ENCODE data around the gene INHBC. TPM values are rescaled to one million over a fixed set of nuclear protein-coding genes. Genes with fewer than 3 reads are reported as not detected.
A peak's percentile ranks its signal among the peaks of the same experiment; 100 is the strongest.

Gene INHBC
- total RNA-seq, 1 donor from 2014 or later: not detected

DNA sequence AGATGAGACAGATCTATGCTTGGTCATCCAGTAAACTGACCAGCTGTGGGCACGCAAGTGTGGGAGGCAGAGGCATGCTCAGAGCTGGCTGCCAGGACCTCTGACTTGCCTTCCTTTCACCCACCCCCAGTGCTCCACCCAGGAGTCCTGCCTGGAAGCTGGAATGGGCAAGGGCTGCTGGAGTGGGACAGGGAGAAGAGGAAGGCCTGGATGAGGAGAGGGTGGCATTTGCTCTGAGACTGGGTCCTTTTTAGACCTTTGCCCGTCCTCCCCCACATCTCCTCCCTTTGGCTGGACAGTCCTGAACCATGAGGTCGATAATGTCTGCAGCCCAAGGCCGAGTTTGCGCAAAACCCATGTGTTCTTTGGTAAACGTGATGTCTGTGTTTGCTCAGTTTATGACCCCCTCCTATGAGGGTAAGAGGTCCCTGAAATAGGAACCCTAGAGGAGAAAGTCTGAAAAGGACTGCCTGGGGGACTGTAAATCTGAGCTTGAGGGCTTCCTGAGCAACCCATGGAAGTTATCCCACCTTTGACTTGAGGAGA is 16.7 kb downstream of the INHBC start:
- intact Hi-C loops (cut with micrococcal nuclease): loop anchor here (5.0 kb wide), 1 partner anchor 144 kb away; no protein-coding TSS in a partner anchor
- DNase-seq: no peak
- ATAC-seq: no peak

DNA sequence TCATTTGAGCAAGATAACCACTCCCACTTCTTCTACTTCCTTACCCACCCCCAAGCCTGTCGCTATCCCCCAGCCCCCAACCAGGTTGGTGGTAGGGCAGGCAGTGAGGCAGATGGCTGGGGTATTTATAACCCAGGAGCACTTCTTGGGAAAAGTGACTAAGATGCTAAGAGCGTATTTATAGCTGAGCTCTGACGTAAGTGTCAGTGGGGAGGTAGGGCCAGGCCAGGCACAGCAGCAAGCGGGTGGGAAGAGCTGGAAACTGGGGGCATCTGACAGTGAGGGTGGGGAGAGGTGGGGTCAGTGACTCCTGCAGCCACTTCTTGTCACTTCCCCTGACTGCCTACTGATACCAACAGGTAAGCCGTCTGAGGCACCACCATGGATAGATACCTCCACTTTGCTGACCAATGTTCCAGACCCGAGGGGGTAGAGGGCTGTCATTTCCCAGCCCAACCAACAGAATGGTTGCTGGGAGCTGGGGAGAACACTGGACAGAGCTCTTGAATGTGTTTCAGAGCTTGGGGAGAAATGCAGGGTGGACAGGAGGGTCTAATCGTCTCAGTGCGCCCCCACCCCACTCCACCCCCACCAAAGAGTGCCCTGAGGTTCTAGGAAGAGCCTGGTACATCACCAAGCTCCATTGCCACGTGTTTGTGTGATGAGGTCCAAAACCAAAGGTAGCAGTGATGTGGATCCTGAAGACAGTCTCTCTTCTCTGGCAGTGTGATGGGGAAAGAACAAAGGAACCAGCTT is 17.8 kb downstream of the INHBC start:
- DNase-seq: peak; percentile 60
- ATAC-seq: peak; percentile 92
- intact Hi-C loops (cut with micrococcal nuclease): loop anchor here (5.0 kb wide), 1 partner anchor 145 kb away; no protein-coding TSS in a partner anchor

- peak; percentile 88 for DNase-seq
- intact Hi-C loops (cut with micrococcal nuclease): loop anchor here (5.0 kb wide), 1 partner anchor 146 kb away; no protein-coding TSS in a partner anchor
- peak; percentile 87 for ATAC-seq
Measured at GRCh38 chr12:57452937-57453509, 18.4 kb downstream of the INHBC start.

GRCh38 chr12:57454213-57454565 is 19.6 kb downstream of the INHBC start:
- intact Hi-C loops (cut with micrococcal nuclease): loop anchor here (5.0 kb wide), 1 partner anchor 147 kb away; no protein-coding TSS in a partner anchor
- ATAC-seq (no peak), DNase-seq (no peak)

DNA sequence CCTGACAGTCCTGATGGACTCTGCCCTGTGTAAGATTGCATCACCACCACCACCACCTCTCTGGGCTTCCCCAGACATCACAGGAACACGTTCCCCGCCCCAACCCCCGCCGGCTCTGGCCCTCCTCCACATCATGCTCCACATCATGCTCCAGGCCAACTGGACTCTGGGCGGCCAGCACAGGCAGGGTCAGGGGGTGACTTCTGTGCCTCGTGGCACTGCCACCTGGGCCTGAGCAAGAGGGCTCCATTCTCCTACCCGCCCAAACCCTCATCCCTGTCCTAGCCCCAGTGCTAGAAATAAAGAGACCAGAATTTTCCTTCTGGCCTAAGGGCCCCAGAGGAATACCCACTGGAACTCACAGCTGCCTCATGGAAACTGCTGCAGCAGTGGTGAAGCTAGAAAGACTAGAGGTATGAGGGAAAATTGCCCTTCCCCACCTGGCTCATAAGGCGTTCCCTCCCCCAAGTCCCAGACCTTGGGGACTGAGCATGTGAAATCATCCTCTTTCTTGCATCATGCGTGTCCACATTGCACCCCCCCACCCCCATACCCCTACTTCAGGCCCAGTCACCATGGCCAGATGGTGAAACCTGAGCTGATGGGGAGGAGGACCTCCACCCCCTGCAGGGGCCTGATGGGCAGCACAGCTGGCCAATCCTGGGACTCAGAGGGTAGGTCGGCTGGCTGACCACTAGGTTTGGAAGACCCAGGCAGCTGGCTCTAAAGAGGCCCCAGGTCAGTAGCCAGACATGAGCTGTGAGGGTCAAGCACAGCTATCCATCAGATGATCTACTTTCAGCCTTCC is 20.2 kb downstream of the INHBC start, which contains the start of gene INHBE:
TSS of gene INHBE (plus strand) at position 742 of the 808 bp plus-strand sequence. CDS start 230 bp downstream, outside the sequence.
- ATAC-seq (no peak), DNase-seq (no peak)
- intact Hi-C loops (cut with micrococcal nuclease): loop anchor here (5.0 kb wide), 1 partner anchor 147 kb away; no protein-coding TSS in a partner anchor

GRCh38 chr12:57455374-57456144 is 21.0 kb downstream of the INHBC start:
- intact Hi-C loops (cut with micrococcal nuclease): no loop called here
- no peak for DNase-seq
- no peak for ATAC-seq

- DNase-seq (no peak), ATAC-seq (no peak)
- intact Hi-C loops (cut with micrococcal nuclease): no loop called here
Measured at GRCh38 chr12:57456145-57456700, 21.6 kb downstream of the INHBC start.

GRCh38 chr12:57456737-57457490 is 22.3 kb downstream of the INHBC start:
- intact Hi-C loops (cut with micrococcal nuclease): no loop called here
- no peak for ATAC-seq
- DNase-seq: no peak

DNA sequence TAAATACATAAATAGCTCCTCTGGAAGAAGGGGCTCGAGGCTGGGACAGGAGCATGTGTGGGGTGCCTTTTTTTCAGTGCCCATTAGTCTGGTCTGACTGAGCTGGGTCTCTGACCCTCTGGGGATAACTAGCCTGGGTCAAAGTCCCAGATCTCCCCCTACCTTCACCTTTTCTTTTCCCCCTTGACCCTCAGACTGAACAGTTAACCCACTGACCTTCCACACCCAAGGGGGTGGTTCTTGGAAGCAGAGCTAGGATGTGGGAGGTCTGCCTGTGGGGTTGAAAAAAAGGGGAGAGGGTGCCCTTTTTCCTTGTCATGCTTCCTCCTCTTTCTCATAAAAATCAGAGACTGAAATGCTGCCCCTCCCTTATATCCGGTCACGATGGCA is 24.1 kb downstream of the INHBC start:
- DNase-seq (no peak), ATAC-seq (no peak)
- intact Hi-C loops (cut with micrococcal nuclease): no loop called here

- ATAC-seq (peak; percentile 76), DNase-seq (peak; percentile 95)
- intact Hi-C loops (cut with micrococcal nuclease): no loop called here
Measured at GRCh38 chr12:57459055-57459749, 24.6 kb downstream of the INHBC start.

DNA sequence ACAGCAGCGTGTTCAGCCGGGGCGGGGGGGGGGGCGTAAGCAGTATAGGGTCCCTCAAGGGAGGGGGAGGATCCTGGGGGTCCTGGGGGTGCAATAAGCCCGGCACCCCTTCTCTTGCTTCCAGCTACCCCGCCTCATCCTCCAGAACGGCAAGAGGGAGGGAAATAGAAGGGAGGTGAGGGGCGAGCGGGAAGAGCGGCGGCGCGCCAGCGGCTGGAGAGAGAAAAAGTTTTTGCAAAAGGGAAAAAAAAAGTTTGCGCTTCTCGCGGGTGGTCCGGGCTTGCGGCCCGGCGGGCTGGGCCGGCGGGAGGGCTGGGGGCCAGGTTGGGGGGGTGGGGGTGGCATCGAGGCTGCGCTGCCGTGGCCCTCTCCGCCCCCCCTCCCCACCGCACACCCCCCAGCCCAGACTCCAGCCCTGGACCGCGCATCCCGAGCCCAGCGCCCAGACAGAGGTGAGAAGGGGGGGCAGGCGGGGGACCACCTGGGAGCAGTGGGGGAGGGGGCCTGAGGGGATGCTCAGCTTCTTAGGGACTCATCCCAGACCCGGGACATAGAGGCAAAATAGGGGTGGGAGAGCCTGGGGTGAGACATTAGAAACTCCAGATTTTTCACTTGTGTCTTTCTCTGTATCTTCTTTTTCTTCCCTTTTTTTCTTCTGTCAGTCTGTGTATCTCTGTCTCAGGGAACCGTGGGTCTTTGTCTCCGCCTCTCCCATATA is 25.3 kb downstream of the INHBC start, which contains the start of gene GLI1:
TSS of gene GLI1 (plus strand) at position 36 of the 718 bp plus-strand sequence. CDS start 3,907 bp downstream, outside the sequence.
- DNase-seq (no peak), ATAC-seq (peak; percentile 55)
- intact Hi-C loops (cut with micrococcal nuclease): no loop called here

DNA sequence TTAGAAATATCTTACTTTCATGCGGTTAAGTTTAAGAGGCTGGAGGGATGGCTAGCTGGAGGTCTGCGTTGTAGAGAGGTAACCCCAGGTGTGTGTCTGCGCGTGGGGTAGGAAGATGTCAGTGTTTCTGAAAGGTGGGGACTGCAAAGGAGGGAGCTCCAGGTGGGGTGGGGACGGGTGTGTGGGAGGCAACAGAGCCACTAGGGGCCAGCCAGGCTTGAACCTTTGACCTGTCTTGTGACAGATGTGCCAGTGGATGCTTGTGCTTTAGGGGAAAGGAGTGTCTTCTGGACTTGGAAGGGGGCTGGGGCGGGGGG is 25.8 kb downstream of the INHBC start:
- DNase-seq: no peak
- intact Hi-C loops (cut with micrococcal nuclease): no loop called here
- ATAC-seq: no peak

DNA sequence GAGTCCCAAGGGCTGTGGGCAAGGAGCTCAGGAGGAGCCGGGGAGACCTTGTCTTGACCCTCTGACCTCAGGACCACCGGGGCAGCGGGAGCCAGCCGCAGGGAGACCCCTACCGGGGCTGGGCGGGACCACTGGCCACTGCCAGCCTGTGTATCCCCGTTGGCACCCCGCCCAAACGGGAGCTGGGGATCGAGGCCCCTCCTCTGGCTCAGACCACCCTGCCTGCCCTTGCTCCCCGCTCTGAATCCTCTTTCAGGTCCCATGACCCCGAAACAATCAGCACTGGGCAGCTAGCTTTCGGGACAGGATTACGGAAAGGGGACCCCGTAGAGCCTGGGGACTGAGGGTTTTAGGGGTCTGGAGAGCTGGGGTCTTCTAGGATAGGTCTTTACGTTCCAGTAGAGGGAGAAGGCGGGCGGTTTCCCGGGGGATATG is 26.3 kb downstream of the INHBC start:
- intact Hi-C loops (cut with micrococcal nuclease): no loop called here
- ATAC-seq (no peak), DNase-seq (peak; percentile 40)

DNA sequence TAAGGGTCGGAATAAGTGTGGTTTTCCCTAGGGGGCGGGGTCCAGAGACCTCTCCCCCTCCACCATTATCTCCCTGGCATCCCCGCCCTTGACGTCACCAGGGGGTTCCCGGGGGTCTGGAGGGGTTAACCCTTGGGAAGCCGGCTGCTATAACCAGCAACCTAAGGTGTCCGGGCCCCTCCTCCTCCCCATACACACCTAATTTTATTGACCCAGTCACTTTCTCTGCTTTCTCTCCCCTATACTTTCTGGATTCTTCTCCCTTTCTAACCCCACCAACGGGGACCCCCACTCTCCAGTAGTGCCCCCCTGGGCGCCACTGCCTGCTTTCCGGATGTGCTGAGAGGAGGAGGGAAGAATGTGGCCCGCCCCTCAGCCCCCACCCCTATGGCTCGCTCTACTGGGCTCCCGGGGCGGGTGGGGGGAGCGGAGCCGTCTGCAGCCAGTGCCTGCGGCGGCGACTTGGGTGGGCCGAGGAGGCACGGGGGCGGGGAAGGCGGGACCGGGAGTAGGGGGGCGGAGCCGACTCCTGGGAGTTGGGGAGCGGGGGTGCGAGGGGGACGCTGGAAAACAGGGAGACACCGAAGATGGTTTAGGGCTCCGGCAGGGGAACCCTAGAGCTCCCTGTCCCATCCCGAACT is 26.8 kb downstream of the INHBC start:
- intact Hi-C loops (cut with micrococcal nuclease): no loop called here
- DNase-seq (peak; percentile 79), ATAC-seq (peak; percentile 63)

DNA sequence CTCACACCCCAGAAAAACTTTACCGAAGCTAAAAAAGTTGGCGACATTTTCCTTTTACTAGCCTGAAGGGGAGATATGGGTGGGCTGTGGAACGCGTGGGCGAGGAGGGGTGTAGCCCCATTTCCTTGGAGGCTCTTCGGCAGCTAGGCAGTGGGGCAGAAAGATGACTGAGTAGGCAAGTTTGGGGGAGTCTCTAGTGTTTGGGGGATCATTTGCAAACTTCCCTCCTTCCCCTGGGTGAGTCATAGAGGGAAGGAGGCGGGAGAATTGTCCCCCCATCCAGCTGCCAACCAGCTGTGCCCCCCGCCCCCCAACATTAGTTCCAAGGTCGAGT is 27.3 kb downstream of the INHBC start:
- intact Hi-C loops (cut with micrococcal nuclease): no loop called here
- DNase-seq: no peak

GRCh38 chr12:57462251-57462911 is 27.8 kb downstream of the INHBC start:
- DNase-seq (peak; percentile 85), ATAC-seq (peak; percentile 75)
- intact Hi-C loops (cut with micrococcal nuclease): no loop called here

More for the DNA sequence above, 27.3 kb downstream of the INHBC start:
- peak; percentile 0 for ATAC-seq

Measured in left ventricle myocardium superior (tissue), 1 donor.